ENCODE results near the gene HOXB5.

HOXB5 gene

GRCh38 chr17:48551214-48551555 is 42.4 kb downstream of the HOXB5 start:
- no peak for TF ChIP-seq FOXP2 (optimal IDR thresholded peaks at IDR 0.05; ENCODE audit: borderline replicate concordance, extremely low read depth, extremely low read length, insufficient read depth)
- no peak for TF ChIP-seq SIN3A (IDR thresholded peaks at IDR 0.05; ENCODE audit: borderline replicate concordance, insufficient read depth, low read length)
- no peak for TF ChIP-seq TAF1 (IDR thresholded peaks at IDR 0.05; ENCODE audit: borderline replicate concordance, insufficient read depth, low read length)
- no peak for TF ChIP-seq POLR2AphosphoS5 (IDR thresholded peaks at IDR 0.05; ENCODE audit: low read depth, low read length)
- no peak for TF ChIP-seq REST (IDR thresholded peaks at IDR 0.05; ENCODE audit: insufficient read depth in 1 of 2, low read depth in 2 of 2, low read length in 2 of 2)

- TF ChIP-seq FOXP2 (optimal IDR thresholded peaks at IDR 0.05; ENCODE audit: borderline replicate concordance, extremely low read depth, extremely low read length, insufficient read depth) (no peak), TAF1 (IDR thresholded peaks at IDR 0.05; ENCODE audit: borderline replicate concordance, insufficient read depth, low read length) (no peak), SIN3A (IDR thresholded peaks at IDR 0.05; ENCODE audit: borderline replicate concordance, insufficient read depth, low read length) (no peak), REST (IDR thresholded peaks at IDR 0.05; ENCODE audit: insufficient read depth in 1 of 2, low read depth in 2 of 2, low read length in 2 of 2) (no peak), POLR2AphosphoS5 (IDR thresholded peaks at IDR 0.05; ENCODE audit: low read depth, low read length) (no peak)
These were observed 42.9 kb downstream of the HOXB5 start for GRCh38 chr17:48550502-48551213.

DNA sequence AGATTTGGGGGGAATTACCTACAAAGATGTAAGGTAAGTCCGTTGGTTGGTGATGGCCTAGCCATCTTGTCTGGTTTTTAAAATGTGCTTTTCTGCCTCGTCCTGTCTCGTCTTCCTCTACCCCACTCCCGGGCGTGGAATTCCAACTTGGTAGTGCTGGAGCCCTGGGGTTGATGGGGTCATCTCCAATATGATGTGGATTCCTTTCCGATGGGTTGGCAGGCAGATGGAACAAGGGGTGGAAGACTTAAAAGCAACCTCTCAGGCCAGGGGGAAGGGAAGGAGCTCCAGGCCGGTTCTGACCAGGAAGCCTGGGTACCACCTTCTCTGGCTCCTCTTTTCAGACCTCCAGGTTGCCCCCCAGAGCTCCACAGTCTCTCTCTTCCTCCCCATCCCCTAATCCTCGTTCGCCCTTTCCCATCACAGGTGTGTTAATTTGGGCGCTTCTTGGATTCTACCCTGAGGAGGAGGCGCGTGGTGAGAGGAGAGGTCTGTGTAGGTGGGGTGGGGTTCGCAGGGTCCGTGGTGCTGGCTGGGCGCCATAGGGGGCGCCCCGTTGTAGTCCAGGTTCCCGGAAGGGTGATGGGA is 43.6 kb downstream of the HOXB5 start:
- TF ChIP-seq TAF1 (IDR thresholded peaks at IDR 0.05; ENCODE audit: borderline replicate concordance, insufficient read depth, low read length) (no peak), SIN3A (IDR thresholded peaks at IDR 0.05; ENCODE audit: borderline replicate concordance, insufficient read depth, low read length) (no peak), FOXP2 (optimal IDR thresholded peaks at IDR 0.05; ENCODE audit: borderline replicate concordance, extremely low read depth, extremely low read length, insufficient read depth) (no peak), POLR2AphosphoS5 (IDR thresholded peaks at IDR 0.05; ENCODE audit: low read depth, low read length) (no peak), REST (IDR thresholded peaks at IDR 0.05; ENCODE audit: insufficient read depth in 1 of 2, low read depth in 2 of 2, low read length in 2 of 2) (no peak)

GRCh38 chr17:48549281-48549630 is 44.3 kb downstream of the HOXB5 start:
- TF ChIP-seq SIN3A (IDR thresholded peaks at IDR 0.05; ENCODE audit: borderline replicate concordance, insufficient read depth, low read length) (no peak), FOXP2 (optimal IDR thresholded peaks at IDR 0.05; ENCODE audit: borderline replicate concordance, extremely low read depth, extremely low read length, insufficient read depth) (no peak), TAF1 (IDR thresholded peaks at IDR 0.05; ENCODE audit: borderline replicate concordance, insufficient read depth, low read length) (no peak), POLR2AphosphoS5 (IDR thresholded peaks at IDR 0.05; ENCODE audit: low read depth, low read length) (no peak), REST (IDR thresholded peaks at IDR 0.05; ENCODE audit: insufficient read depth in 1 of 2, low read depth in 2 of 2, low read length in 2 of 2) (no peak)

All from PFSK-1 (cell line).